HCT116 (cell line): ENCODE measurements around the gene HYAL2. TPM values are rescaled to one million over a fixed set of nuclear protein-coding genes. Genes with fewer than 3 reads are reported as not detected.

Source experiments
- ATAC-seq: fragments of 200-7000 bp; cut with Tn5 transposase; 2 replicates; pipeline ENCODE4 v1.9.1; 2020; ENCODE audit warnings: mild to moderate bottlenecking, moderate library complexity
- BruUV-seq: library from RNA; stranded (reverse); fragments of 400-500 nt; replicated peaks from 2 replicates; lab custom pipeline; 2021; lab: Mats Ljungman, UMichigan
- CTCF ChIA-PET: fragments of 300-600 bp; sonication (Branson Sonifier 250); formaldehyde crosslinking; loops from one replicate; lab custom pipeline; 2021; ENCODE audit warnings: antibody characterized with exemption; lab: Charles Lee
- POLR2A ChIA-PET: fragments of 300-600, 350-600 bp; sonication (Branson Sonifier 250); formaldehyde crosslinking; loops from one replicate; lab custom pipeline; 2021; ENCODE audit warnings: antibody characterized with exemption; lab: Charles Lee
- RAD21 ChIA-PET, 2 experiments: fragments of 300-600 bp; sonication (Branson Sonifier 250); formaldehyde crosslinking; loops; one replicate each; lab custom pipeline; 2023; ENCODE audit warnings: low total read pairs in 2 of 2; ENCODE audit not compliant: uncharacterized antibody in 2 of 2, unreplicated experiment in 2 of 2, low non-redundant PET in 1 of 2; lab: Charles Lee
- DNase-seq: peaks from one replicate; pipeline ENCODE4 v3.0.0-alpha.2; 2010; ENCODE audit warnings: low read depth, low spot score
- H2AFZ ChIP-seq: fragments of 200-600 bp; shearing (Covaris generic), sonication (generic); 2 replicates; pipeline ENCODE4 v1.6.1; 2017; ENCODE audit warnings: low read depth, mixed run types, mixed read lengths, antibody characterized with exemption, low read length; ENCODE audit not compliant: poor library complexity, severe bottlenecking
- H3K27ac ChIP-seq: 2 replicates; pipeline ENCODE4 v1.5.1; 2012; ENCODE audit warnings: low read depth, low read length
- H3K27me3 ChIP-seq: fragments of 200-600 bp; sonication (generic); 2 replicates; pipeline ENCODE4 v1.6.1; 2016; ENCODE audit warnings: mixed run types, low read length, mixed read lengths; ENCODE audit not compliant: insufficient read depth
- H3K36me3 ChIP-seq, 2 experiments: fragments of 200-500 bp in 1 of 2; fragments of 200-600 bp in 1 of 2; sonication (Bioruptor generic) in 1 of 2; sonication (generic) in 1 of 2; 2 replicates each; pipeline versions ENCODE4 v1.5.1 to v1.6.1; 2014 to 2016; ENCODE audit warnings: low read length in 2 of 2, inconsistent platforms in 1 of 2, mixed read lengths in 1 of 2, mixed run types in 1 of 2; ENCODE audit not compliant: insufficient read depth in 2 of 2, control insufficient read depth in 1 of 2
- H3K4me1 ChIP-seq, 2 experiments: fragments of 200-600 bp in 1 of 2; sonication (generic) in 1 of 2; 2 replicates each; pipeline versions ENCODE4 v1.5.1 to v1.6.1; 2012 to 2017; ENCODE audit warnings: low read length in 2 of 2, inconsistent platforms in 1 of 2, mild to moderate bottlenecking in 1 of 2, mixed read lengths in 1 of 2, mixed run types in 1 of 2, moderate library complexity in 1 of 2; ENCODE audit not compliant: insufficient read depth in 2 of 2, control insufficient read depth in 1 of 2
- H3K4me2 ChIP-seq: fragments of 200-600 bp; sonication (generic); 2 replicates; pipeline ENCODE4 v1.6.1; 2017; ENCODE audit warnings: mixed run types, low read length, mixed read lengths
- H3K4me3 ChIP-seq, 2 experiments: fragments of 200-600 bp in 1 of 2; sonication (generic) in 1 of 2; replicated peaks in 1 of 2; 2 replicates each; pipeline ENCODE4 v1.5.1; 2011 to 2016; ENCODE audit warnings: low read length in 2 of 2, control low read depth in 1 of 2, low read depth in 1 of 2, mild to moderate bottlenecking in 1 of 2, mixed read lengths in 1 of 2, mixed run types in 1 of 2
- H3K79me2 ChIP-seq: fragments of 200-600 bp; sonication (generic); 2 replicates; pipeline ENCODE4 v1.6.1; 2017; ENCODE audit warnings: mild to moderate bottlenecking, mixed run types, low read length, moderate library complexity, mixed read lengths; ENCODE audit not compliant: insufficient read depth
- H3K9ac ChIP-seq: fragments of 200-600 bp; sonication (generic); 2 replicates; pipeline ENCODE4 v1.6.1; 2016; ENCODE audit warnings: low read length, mixed read lengths
- H3K9me2 ChIP-seq: fragments of 200-600 bp; sonication (generic), shearing (Covaris generic); 2 replicates; pipeline ENCODE4 v1.6.1; 2017; ENCODE audit warnings: mixed run types, mild to moderate bottlenecking, moderate library complexity; ENCODE audit not compliant: insufficient read depth
- H3K9me3 ChIP-seq, 2 experiments: fragments of 200-500 bp in 1 of 2; fragments of 200-600 bp in 1 of 2; sonication (Bioruptor generic) in 1 of 2; sonication (generic) in 1 of 2; 2 replicates each; pipeline ENCODE4 v1.6.1; 2014 to 2017; ENCODE audit warnings: low read length in 2 of 2, mixed read lengths in 2 of 2, inconsistent platforms in 1 of 2, low read depth in 1 of 2, mild to moderate bottlenecking in 1 of 2, mixed run types in 1 of 2, moderate library complexity in 1 of 2; ENCODE audit not compliant: control insufficient read depth in 1 of 2, insufficient read depth in 1 of 2
- H4K20me1 ChIP-seq: fragments of 200-600 bp; sonication (generic), shearing (Covaris generic); 2 replicates; pipeline ENCODE4 v1.6.1; 2017; ENCODE audit warnings: mixed run types, mild to moderate bottlenecking, moderate library complexity; ENCODE audit not compliant: insufficient read depth
- ATF3 ChIP-seq: IDR thresholded peaks from 2 replicates; pipeline ENCODE4 v1.6.1; 2012
- CBX3 ChIP-seq: IDR thresholded peaks from 2 replicates; pipeline ENCODE4 v1.6.1; 2012; ENCODE audit warnings: low read depth
- CEBPB ChIP-seq: IDR thresholded peaks from 2 replicates; pipeline ENCODE4 v1.6.1; 2012; ENCODE audit warnings: low read depth
- ELF1 ChIP-seq: IDR thresholded peaks from 2 replicates; pipeline ENCODE4 v1.6.1; 2012; ENCODE audit warnings: low read depth, borderline replicate concordance
- EZH2 ChIP-seq: fragments of 200-600 bp; sonication (generic); IDR thresholded peaks from 2 replicates; pipeline ENCODE4 v1.6.1; 2017; ENCODE audit warnings: antibody characterized with exemption, mixed run types
- EZH2phosphoT487 ChIP-seq: fragments of 200-600 bp; IDR thresholded peaks from 2 replicates; pipeline ENCODE4 v1.6.1; 2018; ENCODE audit warnings: antibody characterized with exemption, borderline replicate concordance
- FOSL1 ChIP-seq: IDR thresholded peaks from 2 replicates; pipeline ENCODE4 v1.6.1; 2012; ENCODE audit warnings: low read depth
- MAX ChIP-seq: IDR thresholded peaks from 2 replicates; pipeline ENCODE4 v1.6.1; 2012
- POLR2A ChIP-seq: IDR thresholded peaks from 2 replicates; pipeline ENCODE4 v1.7.0; 2011; ENCODE audit warnings: borderline replicate concordance; ENCODE audit not compliant: insufficient read depth, insufficient read length; ENCODE audit errors: extremely low read depth
- REST ChIP-seq: IDR thresholded peaks from 2 replicates; pipeline ENCODE4 v1.6.1; 2012; ENCODE audit warnings: low read depth
- SRF ChIP-seq: IDR thresholded peaks from 2 replicates; pipeline ENCODE4 v1.6.1; 2012; ENCODE audit warnings: low read depth
- TCF7L2 ChIP-seq: IDR thresholded peaks from 2 replicates; pipeline ENCODE4 v1.7.0; 2011; ENCODE audit warnings: borderline replicate concordance, inconsistent platforms; ENCODE audit not compliant: insufficient read depth, insufficient read length; ENCODE audit errors: extremely low read depth
- ZBTB33 ChIP-seq: IDR thresholded peaks from 2 replicates; pipeline ENCODE4 v1.6.1; 2011; ENCODE audit warnings: mild to moderate bottlenecking, low read length, moderate library complexity; ENCODE audit not compliant: insufficient replicate concordance; ENCODE audit errors: extremely low read depth
- intact Hi-C: fragments of 100-400 bp; cut with micrococcal nuclease; formaldehyde crosslinking; loops from 2 replicates; pipeline ENCODE4 v1.10.0; 2022
- total RNA-seq: library from RNA; stranded (reverse); gene quantifications from one replicate; pipeline ENCODE4 v1.2.1, GENCODE V29; 2021; ENCODE audit not compliant: unreplicated experiment

The HYAL2 gene
- total RNA-seq, 1 experiment from 2014 or later, result 42.2 TPM

- no peak for TF ChIP-seq ATF3
- no peak for TF ChIP-seq MAX
- TF ChIP-seq POLR2A, result no peak
- TF ChIP-seq SRF, result no peak
- no peak for TF ChIP-seq FOSL1
- no peak for TF ChIP-seq EZH2
Observed at GRCh38 chr3:50345586-50346234, 23.2 kb upstream of the HYAL2 start, which contains the start of gene ZMYND10 (continued).

GRCh38 chr3:50345008-50345407 is 22.5 kb upstream of the HYAL2 start:
- Histone ChIP-seq H3K36me3 (peaks cover 0 to 8% of the 10 kb centered on the region in 2 experiments; a peak in 1 of 4 replicates), H3K9me3 (no peaks in the 10 kb centered on the region), H2AFZ (no peak overlapping the region), H3K4me1 (peaks cover 12 to 47% of the 10 kb centered on the region in 2 experiments), H3K4me3 (no peak overlapping the region), H4K20me1 (no peaks in the 10 kb centered on the region), H3K27ac (no peak overlapping the region; the same call in 1 of the 2 replicates), H3K9me2 (no peaks in the 10 kb centered on the region), H3K9ac (no peak overlapping the region), H3K27me3 (no peaks in the 10 kb centered on the region), H3K79me2 (peaks cover 8% of the 10 kb centered on the region), H3K4me2 (peak overlapping the region; percentile 75)
- POLR2A ChIA-PET, result interaction anchor here (0.6 kb wide), 1 partner anchor 8 kb away, joined by 3 read pairs; no protein-coding TSS in a partner anchor
- no peak for ATAC-seq
- RAD21 ChIA-PET, result no interaction called here
- no TSS peak for BruUV-seq
- no peak for TF ChIP-seq ZBTB33
- TF ChIP-seq CEBPB, result no peak
- TF ChIP-seq SRF, result no peak
- TF ChIP-seq TCF7L2, result no peak
- no peak for TF ChIP-seq CBX3
- TF ChIP-seq FOSL1, result no peak
- TF ChIP-seq ELF1, result no peak
- no peak for TF ChIP-seq REST
- no peak for TF ChIP-seq EZH2phosphoT487
- no peak for TF ChIP-seq MAX
- CTCF ChIA-PET, result no interaction called here
- DNase-seq, result no peak
- intact Hi-C loops, result loop anchor here (5.0 kb wide), 1 partner anchor 267 kb away; the partner anchor contains the start of gene CISH
